Measurements from ENCODE around the gene VTI1A.

Gene VTI1A

DNA sequence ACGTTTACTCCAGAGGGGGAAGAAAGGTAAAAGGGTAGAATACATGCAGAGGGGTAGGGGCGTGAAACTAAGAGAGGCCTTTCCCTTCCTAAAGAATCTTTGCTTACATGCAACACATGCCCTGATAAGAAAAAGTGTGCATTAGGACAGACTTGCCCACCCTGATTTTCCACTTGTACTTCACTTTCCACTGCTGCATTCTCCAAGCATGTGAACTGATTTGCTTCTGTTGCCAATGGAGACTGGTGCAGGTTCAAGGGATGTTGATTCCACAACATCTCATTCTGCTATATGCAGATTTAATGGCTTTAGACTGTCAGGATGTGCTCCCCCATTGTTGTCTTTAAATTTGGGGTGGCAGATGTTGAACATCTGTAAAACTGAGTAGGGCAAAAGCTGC lies 265.5 kb downstream of the VTI1A start:
- Histone ChIP-seq H3K36me3 (ENCODE audit: insufficient read depth) (no peaks in the 10 kb centered on the region), H3K4me1 (ENCODE audit: low read depth, poor library complexity, severe bottlenecking) (no peaks in the 10 kb centered on the region), H2AFZ (ENCODE audit: low read depth) (no peak overlapping the region), H3K4me2 (no peak overlapping the region), H3K27ac (no peak overlapping the region), H4K20me1 (ENCODE audit: insufficient read depth) (no peaks in the 10 kb centered on the region), H3K4me3 (IDR thresholded peaks at IDR 0.05; ENCODE audit: insufficient read depth, low read depth, low read length) (no peak overlapping the region), H3K9ac (no peak overlapping the region), H3K27me3 (ENCODE audit: insufficient read depth, low read depth) (no peaks in the 10 kb centered on the region), H3K79me2 (ENCODE audit: insufficient read depth, low read depth) (no peaks in the 10 kb centered on the region)
- no peak for TF ChIP-seq CTCF (conservative IDR thresholded peaks at IDR 0.05; ENCODE audit: low read depth, low read length)

DNA sequence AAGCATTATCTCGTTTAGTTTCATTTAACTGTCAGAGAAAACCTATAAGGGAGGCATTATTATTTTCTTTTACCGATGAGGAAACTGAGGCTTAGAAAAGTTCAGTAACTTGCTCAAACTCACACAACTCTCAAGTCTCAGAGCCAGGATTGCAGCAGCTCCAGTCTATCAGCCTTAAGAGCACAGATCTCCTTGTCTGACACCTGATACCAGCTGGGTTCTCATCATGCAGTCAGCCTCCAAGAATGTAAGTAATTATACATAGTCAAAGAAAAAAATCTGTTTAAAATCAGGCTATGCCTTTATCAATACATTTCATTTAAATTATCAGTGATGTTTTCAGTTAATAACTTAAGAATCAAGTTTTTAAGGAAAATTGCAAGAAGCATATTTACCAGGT lies 266.4 kb downstream of the VTI1A start:
- TF ChIP-seq CTCF (conservative IDR thresholded peaks at IDR 0.05; ENCODE audit: low read depth, low read length), result no peak
- no peaks in the 10 kb centered on the region for H3K79me2 ChIP-seq (ENCODE audit: insufficient read depth, low read depth)
- no peak overlapping the region for H3K9ac ChIP-seq
- no peaks in the 10 kb centered on the region for H3K4me1 ChIP-seq (ENCODE audit: low read depth, poor library complexity, severe bottlenecking)
- no peak overlapping the region for H2AFZ ChIP-seq (ENCODE audit: low read depth)
- no peaks in the 10 kb centered on the region for H3K27me3 ChIP-seq (ENCODE audit: insufficient read depth, low read depth)
- no peaks in the 10 kb centered on the region for H4K20me1 ChIP-seq (ENCODE audit: insufficient read depth)
- no peak overlapping the region for H3K4me3 ChIP-seq (IDR thresholded peaks at IDR 0.05; ENCODE audit: insufficient read depth, low read depth, low read length)
- no peak overlapping the region for H3K27ac ChIP-seq
- H3K36me3 ChIP-seq (ENCODE audit: insufficient read depth), result no peaks in the 10 kb centered on the region
- H3K4me2 ChIP-seq, result no peak overlapping the region

DNA sequence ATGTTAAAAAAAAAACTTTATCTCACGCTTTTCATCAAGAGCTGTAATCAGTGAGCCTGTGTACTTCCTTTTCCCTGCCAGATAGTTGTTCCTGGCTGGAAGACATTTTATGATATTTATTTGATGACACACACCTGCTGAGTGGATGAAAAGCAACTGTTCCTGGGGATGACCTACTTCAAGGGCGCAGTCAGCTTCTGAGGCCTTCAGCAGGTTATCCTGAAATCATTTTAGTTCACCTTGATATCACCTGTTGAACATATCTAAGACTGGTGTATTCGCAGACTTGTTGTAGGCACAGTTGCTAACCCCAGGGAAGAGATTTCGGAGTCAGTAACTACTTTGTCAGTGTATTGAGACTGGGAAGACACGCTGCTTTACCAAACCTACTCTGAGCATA lies 268.6 kb downstream of the VTI1A start:
- Histone ChIP-seq H3K9ac (no peak overlapping the region), H4K20me1 (ENCODE audit: insufficient read depth) (no peaks in the 10 kb centered on the region), H3K27me3 (ENCODE audit: insufficient read depth, low read depth) (no peaks in the 10 kb centered on the region), H3K36me3 (ENCODE audit: insufficient read depth) (no peaks in the 10 kb centered on the region), H3K4me2 (no peak overlapping the region), H3K4me3 (IDR thresholded peaks at IDR 0.05; ENCODE audit: insufficient read depth, low read depth, low read length) (no peak overlapping the region), H3K79me2 (ENCODE audit: insufficient read depth, low read depth) (no peaks in the 10 kb centered on the region), H2AFZ (ENCODE audit: low read depth) (no peak overlapping the region), H3K27ac (no peak overlapping the region), H3K4me1 (ENCODE audit: low read depth, poor library complexity, severe bottlenecking) (no peaks in the 10 kb centered on the region)
- no peak for TF ChIP-seq CTCF (conservative IDR thresholded peaks at IDR 0.05; ENCODE audit: low read depth, low read length)

- TF ChIP-seq CTCF (conservative IDR thresholded peaks at IDR 0.05; ENCODE audit: low read depth, low read length), result no peak
- no peak overlapping the region for H2AFZ ChIP-seq (ENCODE audit: low read depth)
- H3K4me2 ChIP-seq, result no peak overlapping the region
- no peak overlapping the region for H3K9ac ChIP-seq
- H3K27me3 ChIP-seq (ENCODE audit: insufficient read depth, low read depth), result no peaks in the 10 kb centered on the region
- H3K36me3 ChIP-seq (ENCODE audit: insufficient read depth), result no peaks in the 10 kb centered on the region
- no peaks in the 10 kb centered on the region for H3K4me1 ChIP-seq (ENCODE audit: low read depth, poor library complexity, severe bottlenecking)
- no peak overlapping the region for H3K4me3 ChIP-seq (IDR thresholded peaks at IDR 0.05; ENCODE audit: insufficient read depth, low read depth, low read length)
- no peaks in the 10 kb centered on the region for H4K20me1 ChIP-seq (ENCODE audit: insufficient read depth)
- H3K79me2 ChIP-seq (ENCODE audit: insufficient read depth, low read depth), result no peaks in the 10 kb centered on the region
- no peak overlapping the region for H3K27ac ChIP-seq
These were observed 269.1 kb downstream of the VTI1A start for GRCh38 chr10:112716076-112716475.
